ENCODE results near the gene SMCP.
A peak's percentile ranks its signal among the peaks of the same experiment; 100 is the strongest.

SMCP gene, protein sequence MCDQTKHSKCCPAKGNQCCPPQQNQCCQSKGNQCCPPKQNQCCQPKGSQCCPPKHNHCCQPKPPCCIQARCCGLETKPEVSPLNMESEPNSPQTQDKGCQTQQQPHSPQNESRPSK

DNA sequence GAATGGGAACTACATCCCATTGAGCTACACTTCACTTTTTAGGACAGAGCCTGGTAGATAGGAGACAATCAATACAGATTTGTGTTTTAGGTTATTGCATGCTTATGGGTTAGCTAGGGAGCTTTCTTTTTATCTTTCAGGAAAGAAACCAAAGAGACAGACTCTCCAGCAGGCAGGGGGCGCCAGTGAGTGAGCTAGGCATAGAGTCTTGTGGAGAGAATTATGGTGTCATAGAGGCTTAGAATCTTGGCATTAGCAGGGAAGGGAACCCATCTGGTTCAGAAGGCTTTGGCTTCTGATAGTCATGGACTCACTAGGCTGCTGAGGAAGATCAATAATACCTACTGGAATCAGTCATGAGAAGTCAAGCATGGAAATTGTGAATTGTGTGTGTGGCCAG lies at the start of gene SMCP:
SMCP (plus strand) TSS at position 281 of the 400 bp plus-strand sequence. CDS start 6,101 bp downstream, outside the sequence.
- DNase-seq, result peak; percentile 18

DNA sequence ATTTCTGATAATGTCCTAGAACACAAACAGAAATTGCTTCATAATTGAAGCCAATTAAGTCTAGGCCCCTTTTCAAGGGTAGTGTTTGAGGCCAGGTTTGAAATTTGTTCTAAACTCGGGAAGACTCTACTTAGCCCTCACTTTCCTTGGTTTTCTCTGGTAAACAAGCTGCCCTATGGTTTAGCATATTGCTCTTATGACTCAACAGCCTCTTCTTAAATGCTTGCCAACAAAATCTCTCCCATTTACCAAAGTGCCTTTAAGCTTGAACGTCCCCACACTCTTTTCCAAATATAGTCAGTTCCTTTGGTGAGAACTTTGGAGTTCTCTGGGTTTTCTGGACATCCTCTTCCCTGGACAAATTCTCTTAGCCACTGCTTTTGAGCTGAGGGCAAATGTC lies 41.3 kb upstream of the SMCP start:
- DNase-seq, result no peak

DNA sequence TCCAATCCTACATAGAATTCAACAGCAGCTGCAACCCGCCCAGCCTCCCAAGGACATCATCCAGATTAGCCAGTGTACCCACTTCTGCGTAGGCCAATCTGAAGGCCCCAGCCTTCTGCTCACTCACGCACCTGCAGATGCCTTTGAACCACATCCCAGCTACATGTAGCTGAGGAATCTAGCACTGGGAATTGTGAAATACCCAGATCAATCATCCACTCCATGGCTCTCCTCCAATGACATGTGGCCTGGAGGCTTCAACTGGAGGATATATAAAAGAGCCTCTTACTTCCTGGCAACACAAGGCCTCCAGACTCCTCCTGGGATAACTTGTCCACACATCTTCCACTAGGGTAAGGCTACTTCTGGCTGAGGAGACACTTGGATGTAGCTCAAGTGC lies 35.6 kb upstream of the SMCP start, which contains the start of gene LCE6A:
LCE6A (plus strand) TSS at position 301 of the 400 bp plus-strand sequence. CDS start 665 bp downstream, outside the sequence.
- no peak for DNase-seq

DNA sequence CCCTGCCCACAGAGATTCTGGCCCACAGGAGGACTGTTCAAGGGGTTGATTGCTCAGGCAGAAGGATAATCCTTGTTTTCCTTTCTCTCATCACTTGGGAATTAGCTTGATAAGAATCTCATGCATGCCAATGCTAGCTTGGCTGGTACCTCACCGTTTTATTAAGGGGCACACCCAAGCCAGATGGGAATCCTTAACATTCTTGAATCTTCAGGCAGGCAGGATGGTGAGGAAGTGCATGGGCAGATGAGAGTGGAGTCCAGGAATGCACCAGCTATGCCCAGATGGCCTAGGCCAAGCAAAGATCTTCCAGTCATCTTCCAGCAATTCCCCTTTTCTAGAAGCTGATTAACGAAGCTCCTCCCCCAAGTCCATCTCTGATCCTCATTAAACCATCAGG lies 22.5 kb upstream of the SMCP start:
- DNase-seq, result no peak

DNA sequence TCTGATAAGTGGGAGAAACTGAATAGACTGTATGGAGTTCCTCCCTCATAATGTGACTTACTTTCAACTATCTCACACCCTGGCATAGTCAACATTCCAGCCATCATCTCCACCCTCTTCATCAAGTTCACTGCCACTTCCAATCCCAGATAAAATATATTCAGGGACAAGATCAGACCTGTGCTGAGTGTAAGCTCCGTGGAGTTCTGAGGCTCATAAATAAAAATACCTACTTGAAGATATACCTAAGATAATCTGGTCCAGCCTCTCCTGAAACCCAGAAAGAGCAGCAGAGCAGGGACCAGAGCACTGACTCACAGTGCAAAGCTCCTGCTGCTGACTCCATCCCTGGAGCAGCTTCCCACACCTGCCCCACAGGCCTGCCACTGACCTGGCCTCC lies 20.1 kb upstream of the SMCP start:
- no peak for DNase-seq

DNA sequence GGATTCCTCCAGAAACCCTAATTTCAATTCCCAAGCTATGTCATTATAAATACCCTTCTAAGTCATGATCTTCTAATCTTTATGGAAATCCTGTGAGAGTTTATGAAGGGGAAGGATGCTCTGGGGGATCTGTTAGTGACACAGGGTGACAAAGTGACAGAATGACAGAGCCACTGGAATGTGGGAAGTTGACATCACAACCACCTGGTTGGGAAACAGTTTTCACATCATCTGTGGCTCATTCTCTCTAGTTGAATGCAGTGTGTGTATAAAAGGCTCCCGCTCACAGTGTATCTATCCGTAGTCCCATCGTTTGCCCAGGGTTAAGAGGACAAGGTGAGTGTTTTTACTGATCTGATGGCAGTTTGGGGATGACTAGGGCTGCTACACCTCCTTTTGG lies 18.4 kb upstream of the SMCP start, which contains the start of gene LCE7A:
LCE7A (plus strand) TSS at position 301 of the 400 bp plus-strand sequence. CDS start 702 bp downstream, outside the sequence.
- no peak for DNase-seq

DNA sequence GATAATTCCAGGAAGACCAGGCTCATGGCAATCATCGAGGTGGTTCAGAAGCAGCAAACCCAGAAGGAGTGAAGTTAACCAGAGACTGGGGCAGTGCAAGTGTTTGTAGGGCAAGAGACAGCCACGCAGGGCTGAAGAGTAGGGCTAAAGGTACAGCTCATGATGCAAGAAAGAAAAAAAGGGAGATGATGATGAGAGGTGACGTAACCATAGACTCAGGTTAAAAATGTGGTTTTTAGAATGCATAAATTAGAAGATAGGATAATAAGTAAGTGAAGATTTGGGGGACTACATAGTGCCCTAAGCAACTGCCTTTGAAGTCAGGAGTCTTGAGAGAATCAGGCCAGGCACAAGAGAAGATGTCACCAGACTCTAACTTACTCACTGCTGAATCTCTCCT lies 18.0 kb upstream of the SMCP start:
- no peak for DNase-seq

DNA sequence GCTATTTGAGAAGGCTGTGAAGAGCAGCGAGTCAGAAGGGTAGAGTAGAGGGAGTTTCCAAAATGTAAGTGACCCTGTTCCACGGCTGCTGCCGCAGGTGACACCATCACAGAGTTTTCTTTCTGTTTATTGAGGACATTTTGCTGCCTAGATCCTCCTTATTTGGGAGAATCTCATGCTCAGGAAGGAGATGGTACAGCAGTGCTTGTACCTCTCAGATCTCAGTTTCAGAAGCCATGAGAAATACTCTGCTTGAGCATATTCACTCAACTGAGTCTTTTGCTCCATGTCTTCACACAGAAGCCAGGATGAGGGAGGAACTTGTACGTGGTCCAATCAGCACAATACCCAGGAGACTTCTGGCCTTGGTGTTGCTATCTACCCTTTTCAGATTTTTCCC lies 16.7 kb upstream of the SMCP start:
- no peak for DNase-seq

DNA sequence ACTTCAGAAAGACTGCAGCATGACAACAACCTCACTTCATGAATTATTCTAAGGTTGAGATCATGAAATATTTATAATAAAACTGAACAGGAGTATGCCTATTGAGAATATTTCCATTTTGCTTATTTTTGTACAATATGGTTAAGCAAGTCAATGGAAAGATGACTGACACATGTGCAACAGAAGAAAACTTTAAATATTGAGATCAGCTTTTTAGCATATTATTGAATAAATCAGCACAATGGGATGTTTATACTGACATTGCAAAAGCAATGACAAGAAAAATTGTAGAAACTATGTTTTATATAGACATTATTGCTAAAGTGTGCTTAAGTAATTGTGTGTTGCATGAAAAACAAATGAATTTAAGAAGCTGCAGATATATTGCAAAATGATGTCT lies 13.7 kb upstream of the SMCP start:
- no peak for DNase-seq

DNA sequence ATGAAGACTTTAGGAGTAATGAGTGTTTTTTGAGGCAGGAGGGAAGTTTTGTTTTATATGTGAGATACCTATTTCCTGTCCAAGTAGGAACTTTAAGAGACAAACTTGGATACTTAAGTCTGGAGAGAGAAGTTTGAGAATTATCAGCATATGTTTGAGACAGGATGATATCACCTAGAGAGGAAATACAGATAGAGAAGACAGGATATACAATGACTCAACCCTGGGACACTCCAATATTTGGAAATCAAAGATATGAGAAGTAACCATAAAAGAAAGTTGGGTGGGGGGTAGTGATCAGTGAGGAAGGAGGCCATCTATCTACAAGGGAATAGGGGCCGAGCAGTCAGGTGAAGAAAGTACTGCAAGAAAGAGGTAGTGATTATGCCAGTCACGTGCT lies 11.8 kb upstream of the SMCP start:
- no peak for DNase-seq

DNA sequence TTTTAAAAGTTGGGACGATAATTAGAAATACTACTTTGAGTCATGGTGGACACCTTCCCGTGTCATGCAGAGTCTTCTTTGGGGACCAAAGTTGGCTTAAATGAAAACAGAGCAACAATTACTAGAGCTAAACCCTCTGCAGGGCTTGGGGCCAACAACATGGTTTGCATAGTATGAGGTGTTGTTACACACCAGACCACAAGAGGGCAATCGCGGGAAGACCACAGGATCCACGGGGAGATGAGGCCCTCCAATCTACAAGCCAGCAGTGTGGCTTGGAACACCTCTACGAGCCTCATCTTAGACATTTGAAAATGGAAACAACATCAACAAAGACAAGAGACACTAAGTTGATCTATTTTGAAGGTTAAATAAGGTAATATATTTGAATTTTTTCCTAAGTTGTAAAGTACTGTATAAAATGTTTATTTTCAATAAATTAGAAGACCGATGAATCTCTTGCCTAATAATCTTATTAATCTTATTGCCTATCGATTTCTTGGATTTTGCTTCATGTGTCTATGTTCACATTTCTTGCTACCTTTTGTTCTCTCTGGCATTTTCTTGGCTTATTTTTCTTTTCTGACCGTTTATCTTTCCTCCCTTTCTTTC lies 8.2 kb upstream of the SMCP start:
- peak; percentile 80 for DNase-seq

DNA sequence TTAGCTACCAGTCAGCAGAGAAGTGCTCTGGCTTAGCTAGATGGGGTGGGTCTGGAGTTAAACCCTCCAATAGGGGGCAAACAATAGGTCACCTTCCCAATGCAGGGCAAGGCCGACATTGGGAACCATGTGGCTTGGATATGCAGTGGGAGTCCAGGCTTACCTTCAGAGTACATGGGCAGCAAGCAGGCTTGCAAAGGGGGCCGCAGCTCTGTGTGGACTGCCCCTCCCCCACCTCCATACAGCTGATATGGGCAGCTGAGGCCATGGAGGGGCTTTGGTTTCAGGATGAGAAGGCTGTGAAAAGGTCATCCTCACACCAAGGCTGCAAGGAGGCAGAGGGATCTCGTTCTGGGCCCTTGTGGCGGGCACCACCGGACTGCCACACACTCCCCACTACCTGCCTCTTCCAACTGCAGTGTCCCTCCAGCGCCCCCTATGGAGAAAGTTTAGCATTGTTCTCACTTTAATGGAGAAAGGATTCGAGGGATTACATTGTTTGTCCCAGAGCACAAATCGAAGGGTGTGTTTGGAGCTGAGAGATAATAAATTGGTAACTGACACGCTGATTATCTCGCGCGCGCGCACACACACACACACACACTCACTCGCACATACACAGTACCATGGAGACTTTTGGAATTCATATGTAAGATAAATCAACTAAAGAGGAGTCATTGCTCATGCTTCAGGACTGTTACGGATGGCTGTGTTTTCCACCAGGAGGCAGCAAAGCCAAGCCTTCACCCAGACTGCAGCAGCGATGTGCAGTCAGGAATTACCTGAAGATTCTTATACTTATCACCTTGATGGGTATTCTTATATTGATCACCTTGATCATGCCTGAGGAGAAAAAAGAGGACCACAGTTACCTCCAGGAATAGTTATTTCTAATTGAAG lies 7.0 kb upstream of the SMCP start:
- DNase-seq, result peak; percentile 38

DNA sequence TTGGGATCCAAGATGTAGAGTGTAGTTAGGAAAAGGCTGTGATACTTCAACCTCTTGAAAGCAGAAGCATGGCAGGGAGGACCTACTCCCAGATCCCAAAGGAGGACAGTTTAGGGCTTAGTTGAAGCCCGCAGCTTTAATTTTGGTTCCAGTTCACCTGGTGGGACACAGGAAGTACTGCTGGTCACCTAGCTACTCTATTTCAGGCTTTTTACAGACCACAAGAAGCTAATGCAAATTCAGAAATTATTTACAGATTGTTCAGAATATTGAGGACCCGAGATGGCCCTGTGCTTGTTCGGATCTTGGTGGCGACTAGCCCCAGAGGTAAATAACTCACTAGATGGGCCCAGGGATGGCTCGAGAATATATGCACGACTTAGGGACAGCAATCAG lies 6.4 kb upstream of the SMCP start:
- no peak for DNase-seq

DNA sequence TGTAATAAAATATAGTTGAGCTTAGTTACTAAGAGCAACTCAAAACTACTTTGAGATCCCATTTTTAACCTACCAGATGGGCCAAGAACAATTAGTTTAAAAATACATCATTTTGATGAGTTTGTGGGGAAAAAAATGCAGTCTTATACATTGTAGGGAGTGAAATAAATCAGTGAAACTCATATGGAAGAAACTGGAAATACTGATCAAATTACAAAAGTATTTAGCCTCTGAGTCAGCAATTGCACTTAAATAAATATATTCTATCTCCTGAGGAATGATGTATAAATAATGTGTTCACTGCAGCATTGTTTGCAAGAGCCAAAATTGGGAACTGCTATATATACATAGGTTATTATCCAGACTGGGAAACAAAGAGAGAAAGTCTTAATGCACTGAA lies 4.6 kb upstream of the SMCP start:
- DNase-seq, result no peak

DNA sequence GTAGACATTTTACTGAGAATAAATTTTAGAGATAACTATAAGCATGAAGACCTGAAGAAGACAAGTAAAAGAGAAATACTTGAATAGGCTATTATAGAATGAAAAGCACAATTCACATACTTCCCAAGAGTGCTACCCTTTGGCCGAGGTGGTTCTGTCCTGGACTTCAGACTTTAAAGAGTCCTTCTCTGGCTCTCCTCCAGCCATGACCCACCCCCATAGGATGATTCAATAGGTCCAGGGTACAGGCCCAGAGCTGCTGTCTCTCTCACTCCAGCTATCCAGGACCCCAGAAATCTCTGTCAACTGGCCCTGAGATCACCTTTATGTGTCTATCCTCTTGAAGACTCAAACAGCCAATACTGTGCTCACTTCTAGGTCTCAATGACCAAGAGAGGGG lies 1.3 kb upstream of the SMCP start:
- DNase-seq, result no peak

DNA sequence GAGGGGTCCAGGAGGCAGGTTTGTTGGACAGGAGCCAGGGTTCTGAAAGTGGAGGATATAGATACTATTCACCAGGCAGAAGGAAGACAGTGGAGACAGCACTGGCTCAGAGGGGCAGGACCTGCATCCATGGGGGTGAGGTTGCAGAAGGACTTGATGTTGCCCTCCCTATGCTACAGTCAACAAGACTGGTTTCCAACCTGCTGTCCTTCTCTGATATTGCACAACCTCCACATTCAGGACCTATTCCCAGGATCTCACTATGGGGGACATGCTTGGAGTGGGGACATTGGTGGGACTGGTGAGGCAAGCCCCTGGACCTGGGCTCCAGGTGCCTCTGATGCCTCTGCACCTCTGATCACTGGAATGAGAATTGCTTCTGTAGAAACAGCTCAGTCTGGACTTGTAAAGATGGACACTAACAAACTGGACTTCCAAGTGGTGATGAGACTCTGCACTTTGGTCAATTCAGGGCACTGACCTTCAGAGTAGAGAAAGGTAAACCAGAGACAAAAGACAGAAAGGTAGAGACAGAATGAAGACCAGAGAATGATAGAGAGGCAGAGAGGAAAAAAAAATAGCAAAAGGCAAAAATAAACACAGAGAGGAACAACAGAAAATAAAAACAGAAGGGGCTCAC lies 1.6 kb downstream of the SMCP start:
- DNase-seq, result no peak

DNA sequence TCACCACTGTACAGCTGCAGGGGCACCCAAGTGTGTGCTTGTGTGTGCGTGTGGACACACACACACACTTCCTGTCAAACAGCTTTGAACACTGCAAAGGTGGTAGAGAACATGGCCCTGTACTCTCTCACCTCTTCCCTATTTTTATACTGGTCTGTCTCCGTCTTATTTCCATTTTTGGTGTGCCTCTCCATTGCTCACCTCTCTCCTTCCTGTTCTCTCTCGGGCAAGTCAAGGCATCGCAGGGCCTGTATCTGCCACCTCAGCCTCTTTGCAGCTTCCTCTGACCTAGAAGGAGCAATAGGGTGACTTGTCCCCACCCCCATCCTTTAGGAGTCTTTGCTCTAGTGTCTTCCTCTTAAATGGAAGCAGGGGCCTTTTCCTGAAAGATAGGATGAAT lies 2.2 kb downstream of the SMCP start:
- DNase-seq, result no peak

DNA sequence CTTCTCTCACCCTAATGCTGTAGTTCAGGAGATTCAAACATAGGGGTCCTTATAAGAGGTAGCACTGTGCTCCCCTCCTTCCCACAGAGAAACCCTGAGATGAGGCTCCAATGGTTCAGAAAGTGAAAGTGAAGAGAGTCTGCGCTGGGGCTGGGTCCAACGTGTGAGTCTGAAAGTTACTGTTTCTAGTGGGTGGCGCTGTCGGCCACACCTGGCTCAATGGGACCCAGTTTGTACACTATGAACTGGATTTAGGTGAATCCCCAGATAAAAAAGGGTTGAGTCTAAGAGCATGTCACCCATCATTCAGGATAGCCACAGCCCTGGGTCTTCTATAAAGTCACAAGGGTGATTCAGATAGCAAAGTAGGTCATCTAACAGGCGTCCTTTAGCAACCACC lies 2.8 kb downstream of the SMCP start:
- no peak for DNase-seq

DNA sequence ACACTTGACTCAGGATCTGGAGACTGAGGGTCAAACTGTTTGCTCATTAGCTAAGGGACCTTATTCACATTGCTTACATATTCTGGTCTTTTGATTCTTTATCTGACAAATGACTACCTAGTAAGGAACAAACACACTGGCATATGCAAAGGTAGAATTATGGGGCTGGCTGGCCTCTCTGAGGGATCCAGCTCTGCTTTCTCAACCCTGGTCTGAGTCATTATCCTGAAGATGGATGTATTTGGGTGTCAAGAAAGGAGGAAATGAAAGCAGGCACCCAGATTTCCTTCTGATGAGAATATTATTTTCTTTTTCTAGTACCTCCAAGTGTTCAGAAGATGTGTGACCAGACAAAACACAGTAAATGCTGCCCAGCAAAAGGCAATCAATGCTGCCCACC lies 6.0 kb downstream of the SMCP start:
- no peak for DNase-seq

DNA sequence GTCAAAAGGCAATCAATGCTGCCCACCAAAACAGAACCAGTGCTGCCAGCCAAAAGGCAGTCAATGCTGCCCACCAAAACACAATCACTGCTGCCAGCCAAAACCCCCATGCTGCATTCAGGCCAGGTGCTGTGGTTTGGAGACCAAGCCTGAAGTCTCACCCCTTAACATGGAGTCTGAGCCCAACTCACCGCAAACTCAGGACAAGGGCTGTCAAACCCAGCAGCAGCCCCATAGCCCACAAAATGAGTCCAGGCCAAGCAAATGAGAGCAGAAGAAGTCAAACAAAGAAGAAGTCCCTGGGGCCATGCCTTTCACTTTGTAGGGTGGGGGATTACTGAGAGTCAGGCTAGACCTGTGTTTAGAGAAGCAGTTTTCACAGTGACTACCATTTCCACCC lies 6.4 kb downstream of the SMCP start:
- no peak for DNase-seq

DNA sequence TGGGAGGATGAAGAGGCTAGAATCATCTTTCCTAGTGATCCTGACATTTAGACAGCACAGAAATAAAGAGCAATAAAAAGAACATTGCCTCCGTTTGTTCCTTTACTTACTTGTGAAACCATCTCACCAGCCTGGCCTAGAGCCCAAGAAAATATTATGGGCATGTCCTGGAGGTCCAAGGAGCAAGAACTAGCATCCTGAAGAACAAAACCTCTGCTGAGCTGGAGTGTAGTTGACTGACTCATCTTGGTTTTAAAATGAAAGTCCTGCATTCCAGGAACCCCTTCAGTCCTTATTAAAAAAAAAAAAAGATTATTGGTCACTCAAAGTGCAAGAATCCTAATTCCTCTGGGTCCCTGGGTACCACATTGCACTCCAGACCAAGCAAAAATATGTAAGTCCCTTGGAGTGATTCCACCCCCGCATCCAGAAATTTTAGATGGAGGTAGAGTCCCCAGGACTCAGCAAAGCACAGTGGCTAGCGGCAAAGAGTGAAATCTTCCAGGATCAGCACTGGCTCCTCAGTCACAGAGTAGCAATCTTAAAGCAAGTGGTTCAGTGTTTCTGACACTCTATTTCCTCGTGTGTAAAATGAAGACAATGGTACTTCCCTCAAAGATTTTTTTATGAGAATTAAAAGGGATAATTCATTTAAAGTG lies 7.0 kb downstream of the SMCP start:
- DNase-seq, result no peak

DNA sequence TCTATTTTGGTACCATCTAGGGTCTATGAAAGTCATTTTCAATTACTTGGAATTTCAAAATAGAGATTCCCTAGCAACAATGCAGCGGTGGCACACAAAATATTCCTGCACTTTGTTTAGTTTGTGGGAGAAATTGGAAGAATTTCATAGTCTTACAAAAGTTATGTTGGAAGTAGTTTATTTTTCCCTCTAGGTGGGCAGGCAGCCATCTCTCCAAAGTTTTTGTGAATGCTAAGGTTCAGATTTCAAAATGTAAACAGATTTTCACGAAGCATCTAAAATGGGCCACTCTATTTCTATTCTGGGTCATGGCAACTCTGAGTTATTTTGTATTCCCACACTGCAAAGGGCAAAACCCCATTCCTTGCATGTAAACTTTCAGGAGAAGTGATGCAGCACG lies 8.0 kb downstream of the SMCP start:
- no peak for DNase-seq
